Right lobe of liver (tissue), 4 donors: Measurements from ENCODE around the gene HDAC9.

ENCODE experiments used
- POLR2A ChIP-seq: fragments of 450-650 bp; IDR thresholded peaks from one replicate; pipeline ENCODE4 v1.6.1; 2017; ENCODE audit warnings: antibody characterized with exemption, mild to moderate bottlenecking
- TF ChIP-seq, protein P1 (sequence below), 4 donors: fragments of 200-600 bp in 3 of 4; fragments of 450-650 bp in 1 of 4; IDR thresholded peaks; one replicate each; pipeline versions ENCODE4 v1.5.1 to v1.8.0; 2016 to 2022; ENCODE audit warnings: antibody characterized with exemption in 4 of 4, mild to moderate bottlenecking in 2 of 4
- donor health status: DM: no; HTN: no; CAD: no.
- donor health status: DM: no; HTN: no; CAD: no.
- donor health status: DM: no; HTN: yes; CAD: no.

DNA sequence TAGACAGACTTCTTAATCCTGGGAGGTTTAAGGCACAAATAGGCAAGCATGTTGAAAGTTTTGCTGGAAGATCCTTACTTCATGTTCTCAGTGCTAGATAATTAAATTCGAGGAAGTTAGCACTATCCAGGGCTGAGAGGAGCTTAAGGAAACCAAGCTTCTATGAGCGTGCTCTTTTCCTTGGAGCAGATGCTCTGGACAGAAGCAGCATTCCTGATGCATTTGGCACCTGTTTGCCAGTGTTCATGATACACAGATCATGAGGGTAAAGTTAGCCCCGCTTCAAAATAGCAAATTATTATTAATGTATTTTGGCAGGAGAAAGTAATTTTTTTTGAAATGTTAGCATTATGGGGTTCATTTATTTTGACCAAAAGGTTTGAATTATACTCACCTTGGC lies 9.4 kb downstream of the HDAC9 start:
- TF ChIP-seq, protein P1, sequence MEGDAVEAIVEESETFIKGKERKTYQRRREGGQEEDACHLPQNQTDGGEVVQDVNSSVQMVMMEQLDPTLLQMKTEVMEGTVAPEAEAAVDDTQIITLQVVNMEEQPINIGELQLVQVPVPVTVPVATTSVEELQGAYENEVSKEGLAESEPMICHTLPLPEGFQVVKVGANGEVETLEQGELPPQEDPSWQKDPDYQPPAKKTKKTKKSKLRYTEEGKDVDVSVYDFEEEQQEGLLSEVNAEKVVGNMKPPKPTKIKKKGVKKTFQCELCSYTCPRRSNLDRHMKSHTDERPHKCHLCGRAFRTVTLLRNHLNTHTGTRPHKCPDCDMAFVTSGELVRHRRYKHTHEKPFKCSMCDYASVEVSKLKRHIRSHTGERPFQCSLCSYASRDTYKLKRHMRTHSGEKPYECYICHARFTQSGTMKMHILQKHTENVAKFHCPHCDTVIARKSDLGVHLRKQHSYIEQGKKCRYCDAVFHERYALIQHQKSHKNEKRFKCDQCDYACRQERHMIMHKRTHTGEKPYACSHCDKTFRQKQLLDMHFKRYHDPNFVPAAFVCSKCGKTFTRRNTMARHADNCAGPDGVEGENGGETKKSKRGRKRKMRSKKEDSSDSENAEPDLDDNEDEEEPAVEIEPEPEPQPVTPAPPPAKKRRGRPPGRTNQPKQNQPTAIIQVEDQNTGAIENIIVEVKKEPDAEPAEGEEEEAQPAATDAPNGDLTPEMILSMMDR (IDR thresholded peaks at IDR 0.05), result no peak
- TF ChIP-seq POLR2A, result no peak
